BLaER1 (cell line): ENCODE results near the gene CDC42.

Source experiments
- H3K27ac ChIP-seq: shearing (Covaris generic); formaldehyde crosslinking; 2 replicates; pipeline ENCODE4 v1.8.1; 2022
- H3K27me3 ChIP-seq: shearing (Covaris generic); formaldehyde crosslinking; 2 replicates; pipeline ENCODE4 v1.8.1; 2022
- H3K36me3 ChIP-seq: shearing (Covaris generic); formaldehyde crosslinking; 2 replicates; pipeline ENCODE4 v1.8.1; 2022
- H3K4me1 ChIP-seq: shearing (Covaris generic); formaldehyde crosslinking; 2 replicates; pipeline ENCODE4 v1.8.1; 2022
- H3K4me2 ChIP-seq: shearing (Covaris generic); formaldehyde crosslinking; 2 replicates; pipeline ENCODE4 v1.8.1; 2022
- H3K4me3 ChIP-seq: shearing (Covaris generic); formaldehyde crosslinking; 2 replicates; pipeline ENCODE4 v1.8.1; 2022
- H3K9ac ChIP-seq: shearing (Covaris generic); formaldehyde crosslinking; 2 replicates; pipeline ENCODE4 v1.8.1; 2022
- H3K9me3 ChIP-seq: shearing (Covaris generic); formaldehyde crosslinking; 2 replicates; pipeline ENCODE4 v1.8.1; 2022
- H4K20me1 ChIP-seq: shearing (Covaris generic); formaldehyde crosslinking; 2 replicates; pipeline ENCODE4 v1.8.1; 2022
- Cebpa-rat ChIP-seq: shearing (Covaris generic); IDR thresholded peaks from 2 replicates; pipeline ENCODE4 v1.8.1; 2022

Gene CDC42

GRCh38 chr1:22124592-22125229 lies 72.2 kb downstream of the CDC42 start:
- H3K4me1 ChIP-seq: peaks cover 26% of the 10 kb centered on the region
- no peak for TF ChIP-seq Cebpa-rat
- H3K27me3 ChIP-seq: no peaks in the 10 kb centered on the region
- H3K9me3 ChIP-seq: no peaks in the 10 kb centered on the region
- no peak overlapping the region for H3K9ac ChIP-seq
- H3K27ac ChIP-seq: no peak overlapping the region
- peaks cover 65% of the 10 kb centered on the region for H4K20me1 ChIP-seq
- no peak overlapping the region for H3K4me2 ChIP-seq
- H3K36me3 ChIP-seq: peaks cover 15% of the 10 kb centered on the region; the same call in 1 of the 2 replicates
- H3K4me3 ChIP-seq: no peak overlapping the region

DNA sequence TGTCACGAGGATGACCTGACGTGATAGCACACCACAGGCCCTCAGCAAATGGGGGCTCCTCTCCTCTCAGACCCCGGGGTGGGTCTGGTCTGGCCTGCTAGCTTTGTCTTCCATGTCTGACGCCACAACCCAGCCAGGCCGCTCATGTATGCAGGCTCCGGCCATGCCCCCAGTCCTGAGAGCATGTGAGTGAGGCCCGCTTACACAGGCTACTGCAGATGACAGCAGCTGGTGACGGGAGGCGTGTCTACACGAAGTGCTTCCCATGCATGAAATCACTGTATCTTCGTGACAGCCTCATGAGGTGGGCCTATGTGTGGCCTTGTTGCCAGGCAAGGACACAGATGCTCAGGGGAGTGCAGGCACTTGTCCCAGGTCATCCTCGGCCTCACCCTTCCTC lies 74.0 kb downstream of the CDC42 start:
- no peak for TF ChIP-seq Cebpa-rat
- Histone ChIP-seq H3K27ac (no peak overlapping the region), H3K27me3 (no peaks in the 10 kb centered on the region), H3K4me2 (no peak overlapping the region), H4K20me1 (peaks cover 47% of the 10 kb centered on the region), H3K36me3 (no peaks in the 10 kb centered on the region), H3K4me3 (no peak overlapping the region), H3K9me3 (no peaks in the 10 kb centered on the region), H3K4me1 (peaks cover 19% of the 10 kb centered on the region), H3K9ac (no peak overlapping the region)

DNA sequence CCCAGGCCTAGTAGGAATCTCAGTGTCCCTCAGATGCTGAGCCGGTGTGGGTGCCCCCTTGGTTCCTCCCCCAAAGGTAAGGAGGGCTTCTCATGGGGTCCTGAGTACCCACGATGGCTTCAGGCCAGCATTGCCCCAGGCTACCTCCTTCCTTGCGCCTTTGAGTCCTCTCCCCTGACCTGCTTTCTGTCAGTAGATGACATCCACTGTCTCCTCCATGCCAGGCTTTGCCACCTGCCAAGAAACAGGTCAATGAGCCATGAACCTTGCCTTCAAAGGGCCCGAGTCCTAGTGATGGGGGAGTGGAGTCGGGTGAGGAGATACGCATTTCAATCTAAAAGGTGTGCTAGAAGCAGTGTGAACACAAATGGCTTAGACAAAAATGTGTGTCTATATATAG lies 74.7 kb downstream of the CDC42 start:
- no peak overlapping the region for H3K9ac ChIP-seq
- no peak for TF ChIP-seq Cebpa-rat
- no peak overlapping the region for H3K27ac ChIP-seq
- no peaks in the 10 kb centered on the region for H3K36me3 ChIP-seq
- H3K4me2 ChIP-seq: no peak overlapping the region
- peaks cover 39% of the 10 kb centered on the region for H4K20me1 ChIP-seq
- no peaks in the 10 kb centered on the region for H3K9me3 ChIP-seq
- H3K4me1 ChIP-seq: peaks cover 19% of the 10 kb centered on the region
- no peak overlapping the region for H3K4me3 ChIP-seq
- no peaks in the 10 kb centered on the region for H3K27me3 ChIP-seq

DNA sequence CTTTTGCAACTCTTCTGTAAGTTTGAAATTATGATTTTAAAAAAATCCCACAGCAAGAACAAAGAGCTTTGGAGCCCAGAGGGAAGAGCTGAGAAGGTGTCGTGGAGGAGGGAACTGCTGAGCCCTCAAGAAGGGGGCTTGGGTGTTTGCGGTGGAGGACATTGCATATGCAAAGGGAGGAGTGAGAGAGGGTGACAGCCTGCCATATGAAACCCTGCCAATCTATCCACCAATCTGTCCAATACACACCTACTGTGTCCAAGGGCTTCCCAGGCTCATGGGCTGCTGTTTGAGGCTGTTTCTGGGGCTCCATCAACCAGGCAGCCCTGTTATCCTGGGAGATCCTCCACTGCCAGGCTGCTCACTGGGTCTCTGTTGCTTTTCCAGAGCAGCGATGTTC lies 75.2 kb downstream of the CDC42 start:
- Histone ChIP-seq H3K4me2 (no peak overlapping the region), H3K27ac (no peak overlapping the region), H3K9ac (no peak overlapping the region), H4K20me1 (peaks cover 35% of the 10 kb centered on the region), H3K27me3 (no peaks in the 10 kb centered on the region), H3K4me3 (no peak overlapping the region), H3K9me3 (no peaks in the 10 kb centered on the region), H3K4me1 (peaks cover 14% of the 10 kb centered on the region), H3K36me3 (no peaks in the 10 kb centered on the region)
- TF ChIP-seq Cebpa-rat: no peak

- Histone ChIP-seq H3K27me3 (no peaks in the 10 kb centered on the region), H3K9me3 (no peaks in the 10 kb centered on the region), H3K4me3 (no peak overlapping the region), H3K9ac (no peak overlapping the region), H3K27ac (no peak overlapping the region), H4K20me1 (peaks cover 29% of the 10 kb centered on the region), H3K4me1 (peaks cover 8% of the 10 kb centered on the region), H3K36me3 (no peaks in the 10 kb centered on the region), H3K4me2 (no peak overlapping the region)
- TF ChIP-seq Cebpa-rat: no peak
Measured at GRCh38 chr1:22128392-22128791, 75.9 kb downstream of the CDC42 start.

- Histone ChIP-seq H3K27ac (no peak overlapping the region), H3K27me3 (no peaks in the 10 kb centered on the region), H3K4me3 (no peak overlapping the region), H3K4me2 (no peak overlapping the region), H3K9ac (no peak overlapping the region), H3K4me1 (peaks cover 16% of the 10 kb centered on the region), H3K36me3 (no peaks in the 10 kb centered on the region), H4K20me1 (peaks cover 17% of the 10 kb centered on the region; the same call in 1 of the 2 replicates), H3K9me3 (no peaks in the 10 kb centered on the region)
- TF ChIP-seq Cebpa-rat: no peak
Measured at GRCh38 chr1:22129501-22130117, 77.1 kb downstream of the CDC42 start.

DNA sequence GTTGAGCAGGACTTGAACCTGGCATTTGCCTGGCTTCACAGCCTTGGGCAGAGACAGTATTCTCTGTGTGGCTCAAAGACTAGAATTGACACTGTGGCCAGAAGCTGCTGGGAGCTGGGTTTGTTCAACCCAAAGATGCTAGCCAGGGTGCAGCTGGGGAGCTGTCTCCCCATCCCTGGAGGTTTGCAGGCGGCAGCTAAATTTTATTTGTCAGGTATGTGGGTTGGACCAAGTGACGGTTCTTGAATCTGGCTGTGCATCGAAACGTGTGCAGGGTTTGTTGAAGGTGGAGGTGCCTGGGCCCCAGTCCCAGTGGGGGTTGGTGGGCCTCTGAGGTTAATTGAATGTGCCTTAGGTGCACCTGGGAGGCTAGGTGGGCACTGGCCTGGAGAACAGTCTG lies 78.6 kb downstream of the CDC42 start:
- Histone ChIP-seq H3K27ac (no peak overlapping the region), H3K9ac (no peak overlapping the region), H3K36me3 (no peaks in the 10 kb centered on the region), H3K27me3 (no peaks in the 10 kb centered on the region), H3K4me2 (no peak overlapping the region), H3K4me3 (no peak overlapping the region), H3K4me1 (peaks cover 16% of the 10 kb centered on the region), H4K20me1 (peaks cover 8% of the 10 kb centered on the region; the same call in 1 of the 2 replicates), H3K9me3 (no peaks in the 10 kb centered on the region)
- no peak for TF ChIP-seq Cebpa-rat

- Histone ChIP-seq H3K4me3 (no peak overlapping the region), H3K9me3 (no peaks in the 10 kb centered on the region), H4K20me1 (peaks cover 15% of the 10 kb centered on the region), H3K9ac (no peak overlapping the region), H3K27ac (no peak overlapping the region), H3K36me3 (no peaks in the 10 kb centered on the region), H3K4me1 (peaks cover 24% of the 10 kb centered on the region), H3K27me3 (no peaks in the 10 kb centered on the region), H3K4me2 (no peak overlapping the region)
- TF ChIP-seq Cebpa-rat: no peak
Measured at GRCh38 chr1:22131875-22132486, 79.5 kb downstream of the CDC42 start.

GRCh38 chr1:22132517-22133235 lies 80.2 kb downstream of the CDC42 start:
- no peak overlapping the region for H3K4me3 ChIP-seq
- H3K9me3 ChIP-seq: no peaks in the 10 kb centered on the region
- peaks cover 30% of the 10 kb centered on the region for H3K4me1 ChIP-seq
- H3K9ac ChIP-seq: no peak overlapping the region
- H3K36me3 ChIP-seq: no peaks in the 10 kb centered on the region
- no peak for TF ChIP-seq Cebpa-rat
- H3K4me2 ChIP-seq: no peak overlapping the region
- no peaks in the 10 kb centered on the region; the same call in 1 of the 2 replicates for H3K27me3 ChIP-seq
- peaks cover 21% of the 10 kb centered on the region for H4K20me1 ChIP-seq
- no peak overlapping the region for H3K27ac ChIP-seq
